Common myeloid progenitor, CD34-positive (primary cell): Measurements from ENCODE around the gene FAM53B.

Experiments used
- CTCF ChIA-PET: fragments of 350-600 bp; sonication (Branson Sonifier 250); formaldehyde crosslinking; loops from one replicate; lab custom pipeline; 2021; ENCODE audit warnings: antibody characterized with exemption; lab: Charles Lee
- POLR2A ChIA-PET: fragments of 350-600 bp; sonication (Branson Sonifier 250); formaldehyde crosslinking; loops from one replicate; lab custom pipeline; 2021; ENCODE audit warnings: antibody characterized with exemption; lab: Charles Lee
- DNase-seq, 3 donors: peaks; one replicate each; pipeline versions ENCODE4 v3.0.0 to v3.0.0-alpha.2; 2013
- H3K27ac ChIP-seq, 2 experiments: 1 replicate in 1 of 2; 2 replicates in 1 of 2; pipeline ENCODE4 v1.7.0; 2013; ENCODE audit warnings: inconsistent platforms in 2 of 2, low read length in 2 of 2, mild to moderate bottlenecking in 2 of 2, low read depth in 1 of 2, moderate library complexity in 1 of 2; ENCODE audit not compliant: severe bottlenecking in 2 of 2, insufficient read depth in 1 of 2, poor library complexity in 1 of 2
- H3K27me3 ChIP-seq, 5 experiments: replicated peaks in 2 of 5; 1 replicate in 3 of 5; 2 replicates in 2 of 5; pipeline versions ENCODE4 v1.6.1 to v1.7.0; 2013; ENCODE audit warnings: low read length in 4 of 5, mild to moderate bottlenecking in 2 of 5, moderate library complexity in 2 of 5, inconsistent platforms in 1 of 5; ENCODE audit not compliant: insufficient read depth in 5 of 5, control insufficient read depth in 4 of 5
- H3K36me3 ChIP-seq, 4 experiments: 1 replicate in 2 of 4; 2 replicates in 2 of 4; pipeline versions ENCODE4 v1.6.1 to v1.7.0; 2013; ENCODE audit warnings: low read length in 3 of 4, control low read depth in 1 of 4, mild to moderate bottlenecking in 1 of 4; ENCODE audit not compliant: control insufficient read depth in 4 of 4, insufficient read depth in 4 of 4
- H3K4me1 ChIP-seq, 4 experiments: 1 replicate in 3 of 4; 2 replicates in 1 of 4; pipeline versions ENCODE4 v1.6.1 to v1.7.1; 2013; ENCODE audit warnings: low read length in 3 of 4, mild to moderate bottlenecking in 3 of 4, control low read depth in 1 of 4, inconsistent platforms in 1 of 4, moderate library complexity in 1 of 4; ENCODE audit not compliant: control insufficient read depth in 4 of 4, insufficient read depth in 4 of 4; ENCODE audit errors: control extremely low read depth in 1 of 4
- H3K4me3 ChIP-seq, 7 experiments: 1 replicate in 4 of 7; 2 replicates in 3 of 7; pipeline versions ENCODE4 v1.5.1 to v1.7.0; 2013; ENCODE audit warnings: mild to moderate bottlenecking in 7 of 7, low read length in 6 of 7, moderate library complexity in 6 of 7, inconsistent platforms in 2 of 7, low read depth in 2 of 7, control low read depth in 1 of 7; ENCODE audit not compliant: insufficient read depth in 4 of 7, control insufficient read depth in 1 of 7; ENCODE audit errors: extremely low read depth in 1 of 7
- H3K9me3 ChIP-seq, 5 experiments: 1 replicate in 4 of 5; 2 replicates in 1 of 5; pipeline versions ENCODE4 v1.6.1 to v1.7.1; 2013; ENCODE audit warnings: low read length in 4 of 5, mild to moderate bottlenecking in 2 of 5, inconsistent platforms in 1 of 5, low read depth in 1 of 5, moderate library complexity in 1 of 5; ENCODE audit not compliant: control insufficient read depth in 4 of 5, insufficient read depth in 2 of 5; ENCODE audit errors: control extremely low read depth in 1 of 5
- WGBS: methylation state at CpG from one replicate; pipeline ENCODE4 v1.1.5; 2013; ENCODE audit not compliant: insufficient coverage; 5-methylcytosine and 5-hydroxymethylcytosine counted together

FAM53B gene

DNA sequence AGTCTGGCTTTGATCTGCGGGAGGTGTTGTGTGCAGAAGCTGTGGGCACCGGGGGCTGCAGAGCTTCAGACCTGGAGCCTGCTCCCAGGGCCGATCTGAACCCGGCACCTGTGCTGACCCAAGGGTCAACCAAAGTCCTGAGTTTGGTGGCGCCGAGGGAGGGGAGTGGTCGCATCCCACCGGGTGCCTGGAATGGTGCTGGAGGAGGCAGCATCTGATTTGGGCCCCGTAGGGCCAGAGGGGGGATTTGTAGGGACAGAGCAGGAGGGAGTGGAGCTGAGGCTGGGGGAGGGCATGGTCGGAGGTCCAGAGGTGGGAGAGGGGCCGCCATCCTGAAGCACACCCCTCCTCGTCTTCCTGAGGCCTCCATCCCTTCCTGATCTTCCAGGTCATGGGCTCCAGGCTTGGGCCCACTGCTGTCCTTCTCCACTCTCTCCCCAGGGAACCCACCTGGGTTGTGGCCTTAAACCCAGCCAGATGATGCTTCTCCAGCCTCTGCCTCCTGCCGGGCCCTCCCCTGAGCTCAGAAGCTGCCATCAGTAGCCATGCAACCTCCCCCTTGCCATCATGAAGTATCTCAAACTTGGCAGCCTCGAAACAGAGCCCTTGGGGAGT, 169.6 kb downstream of the FAM53B start:
- ChIA-PET CTCF (no interaction called here), POLR2A (no interaction called here)
- no peak overlapping the region for H3K4me3 ChIP-seq
- DNase-seq = no peak
- WGBS = 94% methylated on average over 10 of the region's 14 CpGs
- H3K4me1 ChIP-seq = peaks cover 0 to 10% (median 5%) of the 10 kb centered on the region in 4 experiments
- no peaks in the 10 kb centered on the region for H3K36me3 ChIP-seq
- H3K9me3 ChIP-seq = no peaks in the 10 kb centered on the region
- H3K27me3 ChIP-seq = no peaks in the 10 kb centered on the region
- H3K27ac ChIP-seq = no peak overlapping the region

DNA sequence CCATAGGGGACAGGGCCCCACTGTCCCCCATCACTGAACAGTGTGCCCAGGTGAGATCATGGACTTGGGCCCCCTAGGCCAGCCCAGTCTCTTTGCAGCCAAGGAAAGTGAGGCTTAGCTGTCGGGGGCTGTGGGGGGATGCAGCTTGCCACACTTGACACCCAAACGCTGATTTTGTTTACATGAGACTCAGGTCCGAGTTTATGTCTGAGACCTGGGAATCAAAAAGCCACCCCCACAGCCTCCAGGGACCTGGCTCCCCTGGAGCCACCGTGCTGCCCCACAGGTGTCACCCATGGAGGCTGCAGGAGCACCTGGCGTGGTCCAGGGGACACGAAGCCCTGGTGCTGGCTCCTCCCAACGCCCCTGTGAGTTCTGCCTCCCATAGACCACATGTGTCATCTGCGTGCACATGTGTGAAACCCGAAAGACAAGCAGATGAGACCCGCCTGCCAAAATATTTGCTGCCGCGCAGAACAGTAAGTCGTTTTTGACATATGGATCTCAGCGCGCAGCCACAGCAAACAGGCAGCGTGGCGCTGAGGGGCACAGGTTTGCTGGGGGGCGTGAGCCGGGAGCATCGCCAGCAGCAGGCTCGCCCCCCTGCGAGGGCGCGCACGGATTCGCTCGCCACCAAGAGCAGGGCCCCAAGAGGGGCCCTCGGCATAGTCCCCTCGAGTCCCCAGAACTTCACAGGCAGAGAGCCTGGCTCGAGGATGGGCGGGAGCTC, 170.3 kb downstream of the FAM53B start:
- H3K9me3 ChIP-seq = no peaks in the 10 kb centered on the region
- H3K4me1 ChIP-seq = peaks cover 0 to 11% (median 6%) of the 10 kb centered on the region in 4 experiments
- ChIA-PET POLR2A (no interaction called here), CTCF (no interaction called here)
- H3K4me3 ChIP-seq = no peak overlapping the region
- no peak overlapping the region for H3K27ac ChIP-seq
- no peaks in the 10 kb centered on the region for H3K36me3 ChIP-seq
- WGBS = 91% methylated on average over 26 of the region's 31 CpGs
- DNase-seq = no peak
- no peaks in the 10 kb centered on the region for H3K27me3 ChIP-seq

DNA sequence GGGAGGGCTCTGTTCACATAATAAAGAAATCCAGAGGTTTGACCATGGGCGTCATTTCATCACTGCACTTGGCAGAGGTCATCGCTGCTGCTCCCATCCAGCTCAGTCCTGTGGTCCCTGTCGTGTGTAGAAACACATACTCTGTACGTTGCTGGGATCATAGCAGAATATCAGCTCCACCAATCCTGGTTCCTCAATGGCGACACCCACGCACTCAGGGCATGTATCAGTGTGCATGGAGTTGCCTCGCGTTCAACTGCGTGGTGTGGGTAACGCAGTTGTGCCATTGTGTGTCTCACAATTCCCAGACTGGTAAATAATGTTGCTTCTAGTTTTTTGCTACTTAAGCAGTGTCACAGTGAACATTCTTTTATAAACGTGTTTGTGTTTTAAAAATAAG, 171.4 kb downstream of the FAM53B start:
- Histone ChIP-seq H3K36me3 (no peaks in the 10 kb centered on the region), H3K9me3 (no peaks in the 10 kb centered on the region), H3K4me3 (no peak overlapping the region), H3K27me3 (no peaks in the 10 kb centered on the region), H3K27ac (no peak overlapping the region), H3K4me1 (peaks cover 0 to 11% (median 6%) of the 10 kb centered on the region in 4 experiments)
- ChIA-PET POLR2A (no interaction called here), CTCF (interaction anchor here (0.8 kb wide), 1 partner anchor 28 kb away, joined by 3 read pairs; no protein-coding TSS in a partner anchor)
- 100% methylated on average over 9 of the region's 11 CpGs for WGBS
- DNase-seq = no peak

DNA sequence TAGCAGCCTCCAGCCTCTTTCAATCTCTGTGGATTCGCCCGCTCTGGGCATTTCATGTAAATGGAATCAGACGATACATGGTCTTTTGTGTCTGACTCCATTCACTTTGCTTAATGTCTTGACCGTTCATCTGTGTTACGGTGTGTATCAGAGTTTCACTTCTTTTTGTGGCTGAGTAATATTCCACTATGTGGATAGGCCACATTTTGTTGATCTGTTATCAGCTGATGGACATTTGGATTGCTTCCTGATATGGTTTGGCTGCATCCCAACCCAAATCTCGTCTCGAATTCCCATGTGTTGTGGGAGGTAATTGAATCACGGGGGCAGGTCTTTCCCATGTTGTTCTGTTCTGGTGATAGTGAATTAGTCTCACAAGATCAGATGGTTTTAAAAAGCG, 173.5 kb downstream of the FAM53B start:
- H3K36me3 ChIP-seq = no peaks in the 10 kb centered on the region
- CTCF ChIA-PET = no interaction called here
- H3K9me3 ChIP-seq = no peaks in the 10 kb centered on the region
- WGBS = 86% methylated on average over 7 of the region's 9 CpGs
- H3K4me3 ChIP-seq = no peak overlapping the region
- no peaks in the 10 kb centered on the region for H3K27me3 ChIP-seq
- no peak overlapping the region for H3K27ac ChIP-seq
- DNase-seq = no peak
- H3K4me1 ChIP-seq = peaks cover 0 to 11% (median 6%) of the 10 kb centered on the region in 4 experiments
- POLR2A ChIA-PET = no interaction called here

DNA sequence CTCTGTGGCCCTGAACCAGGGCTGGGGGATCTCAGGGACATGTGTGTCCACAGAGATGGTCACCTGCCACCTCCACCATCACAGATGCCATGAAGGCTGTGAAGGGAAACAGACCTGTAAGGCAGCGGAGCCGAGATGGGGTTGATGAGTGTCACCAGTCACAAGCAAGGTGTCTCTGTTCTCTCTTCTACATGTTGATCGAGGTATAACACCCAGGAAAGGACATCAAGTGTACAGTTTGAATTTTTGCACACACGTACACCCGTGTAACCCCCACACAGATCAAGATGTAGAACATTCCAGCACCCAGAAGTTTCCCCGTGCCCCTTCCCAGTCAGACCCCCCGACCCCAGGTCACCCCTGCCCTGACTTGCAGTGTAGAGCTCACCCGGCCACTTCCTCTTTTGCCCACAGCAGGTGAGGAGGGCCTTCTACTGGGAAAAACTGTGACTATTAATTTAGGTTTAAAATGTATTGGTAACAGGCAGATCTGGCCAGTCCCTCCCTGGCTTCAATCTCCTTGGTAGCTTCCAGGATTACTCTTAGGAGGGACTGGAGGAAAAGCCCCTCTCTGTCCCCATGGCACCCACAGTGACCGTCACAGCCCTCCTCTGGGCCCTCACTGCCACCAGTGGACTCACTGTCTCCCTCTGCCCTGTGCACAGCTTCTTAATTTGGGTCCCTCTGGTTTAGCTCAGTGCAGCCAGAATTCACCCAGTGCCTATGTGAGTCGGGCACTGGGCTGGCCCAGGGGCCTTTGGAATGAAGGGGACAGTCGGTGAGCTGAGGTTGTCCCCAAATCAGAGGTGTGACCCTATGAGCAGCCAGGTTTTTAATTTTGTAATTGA, 174.3 kb downstream of the FAM53B start:
- H3K36me3 ChIP-seq = no peaks in the 10 kb centered on the region
- no peaks in the 10 kb centered on the region for H3K9me3 ChIP-seq
- ChIA-PET POLR2A (no interaction called here), CTCF (interaction anchor here (0.5 kb wide), 1 partner anchor 19 kb away, joined by 3 read pairs; no protein-coding TSS in a partner anchor)
- H3K27me3 ChIP-seq = no peaks in the 10 kb centered on the region
- peak; percentile 6 to 51 (median 49) for DNase-seq
- H3K27ac ChIP-seq = no peak overlapping the region
- WGBS = 42% methylated on average over 8 of the region's 11 CpGs
- peaks cover 0 to 11% (median 6%) of the 10 kb centered on the region in 4 experiments for H3K4me1 ChIP-seq
- no peak overlapping the region for H3K4me3 ChIP-seq
